Activated CD4-positive, CD25-positive, alpha-beta regulatory T cell (primary cell): ENCODE measurements around the gene CFAP74.
"Not testable (repeated sequence)": the region's sequence is repeated elsewhere in the genome, so short reads cannot be mapped to it uniquely, and the experiment has no call there.

Source experiments
- DNase-seq, 4 experiments: peaks; one replicate each; lab custom pipeline; 2025; lab: John Stamatoyannopoulos, UW

CFAP74 gene

DNA sequence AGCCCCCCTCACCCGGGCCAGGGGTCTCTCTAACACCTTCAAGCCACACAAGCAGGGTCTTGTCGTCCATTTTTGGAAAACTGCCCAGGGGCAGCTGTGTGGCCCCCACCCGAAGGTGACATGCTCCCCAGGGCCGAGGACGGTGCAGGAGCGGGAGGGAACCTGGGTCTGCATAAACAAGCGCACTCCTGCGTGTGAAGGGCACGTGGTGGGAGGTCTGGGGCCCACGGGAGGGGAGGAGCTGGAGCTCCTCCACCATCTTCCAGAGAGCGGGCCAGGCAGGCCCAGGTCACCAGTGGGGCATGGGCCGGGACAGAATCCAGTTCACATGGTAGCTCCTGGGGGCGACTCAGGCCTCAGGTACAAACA is 16.5 kb downstream of the CFAP74 start:
- DNase-seq: no peak

GRCh38 chr1:1986451-1987141 is 17.0 kb downstream of the CFAP74 start:
- no peak for DNase-seq

GRCh38 chr1:1985375-1986050 is 18.1 kb downstream of the CFAP74 start:
- DNase-seq: no peak

DNA sequence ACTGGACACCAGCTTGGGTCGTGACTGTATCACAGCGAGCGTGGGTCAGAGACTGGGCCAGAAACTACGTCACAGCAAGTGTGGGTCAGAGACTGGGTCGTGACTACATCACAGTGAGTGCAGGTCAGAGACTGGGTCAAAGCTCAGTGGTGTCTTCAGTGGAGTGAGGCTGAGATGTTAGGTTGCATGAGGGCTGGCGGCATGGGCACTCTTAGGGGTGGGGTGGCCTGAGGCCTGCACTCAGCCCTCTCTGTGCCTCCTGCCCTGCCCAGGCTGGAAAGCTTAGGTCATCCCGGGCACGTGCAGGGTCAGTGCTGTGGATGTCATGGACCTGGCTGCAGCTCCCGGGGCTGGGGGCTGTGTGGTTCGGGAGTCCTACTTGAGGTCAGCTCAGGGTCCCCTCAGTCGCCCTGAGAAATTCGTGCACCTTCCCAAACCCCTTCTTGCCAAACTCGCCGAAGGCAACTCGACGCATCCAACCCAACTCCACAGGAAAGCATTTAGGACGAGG is 19.0 kb downstream of the CFAP74 start:
- DNase-seq: no peak

DNA sequence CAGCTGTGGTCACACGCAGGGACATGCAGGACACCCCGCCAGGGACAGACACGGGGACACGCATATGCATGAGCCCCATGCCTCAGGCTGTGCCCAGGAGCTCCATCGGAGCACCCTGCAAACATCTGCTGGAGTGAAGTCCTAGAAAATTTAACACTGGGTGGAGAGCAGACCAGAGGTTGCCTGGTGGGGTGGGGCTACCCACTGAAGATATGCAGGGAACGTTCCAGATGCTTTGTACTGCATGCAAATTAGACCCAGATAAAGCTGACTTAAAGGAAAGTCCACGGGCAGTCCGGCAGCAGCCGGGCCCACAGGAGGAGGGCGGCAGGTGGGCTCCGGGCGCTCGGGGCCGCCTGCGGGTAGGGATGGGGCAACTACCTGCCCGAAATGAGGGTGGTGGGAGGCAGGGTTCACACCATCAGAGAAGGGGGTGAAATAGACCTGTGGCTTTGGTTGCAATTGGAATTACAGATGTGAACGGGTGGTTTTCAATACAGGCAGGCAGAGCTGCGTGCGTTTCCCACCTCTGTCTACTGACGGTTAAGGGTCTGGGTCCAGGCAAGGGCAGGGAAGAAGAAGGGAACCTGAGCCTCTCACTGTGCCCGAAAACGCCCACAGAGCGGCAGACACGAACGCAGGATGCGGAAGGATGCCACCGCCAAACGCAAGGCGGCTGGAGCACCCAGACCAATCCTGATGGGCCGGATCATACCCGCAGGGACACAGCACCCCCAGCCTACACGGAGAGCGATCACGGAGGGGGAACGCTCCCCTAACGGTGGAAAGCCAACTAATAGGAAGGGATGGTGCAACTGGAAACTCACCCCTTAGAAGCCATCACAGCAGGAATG is 21.0 kb downstream of the CFAP74 start:
- DNase-seq: no peak

DNA sequence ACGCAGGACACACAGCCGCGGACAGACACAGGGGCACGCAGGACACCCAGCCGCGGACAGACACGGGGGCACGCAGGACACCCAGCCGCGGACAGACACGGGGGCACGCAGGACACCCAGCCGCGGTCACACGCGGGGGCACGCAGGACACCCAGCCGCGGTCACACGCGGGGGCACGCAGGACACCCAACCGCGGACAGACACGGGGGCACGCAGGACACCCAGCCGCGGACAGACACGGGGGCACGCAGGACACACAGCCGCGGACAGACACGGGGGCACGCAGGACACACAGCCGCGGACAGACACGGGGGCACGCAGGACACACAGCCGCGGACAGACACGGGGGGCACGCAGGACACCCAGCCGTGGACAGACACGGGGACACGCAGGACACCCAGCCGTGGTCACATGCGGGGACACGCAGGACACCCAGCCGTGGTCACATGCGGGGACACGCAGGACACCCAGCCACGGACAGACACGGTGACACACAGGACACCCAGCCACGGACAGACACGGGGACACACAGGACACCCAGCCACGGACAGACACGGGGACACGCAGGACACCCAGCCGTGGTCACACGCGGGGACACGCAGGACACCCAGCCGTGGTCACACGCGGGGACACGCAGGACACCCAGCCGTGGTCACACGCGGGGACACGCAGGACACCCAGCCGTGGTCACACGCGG is 21.8 kb downstream of the CFAP74 start:
- not testable (repeated sequence) for DNase-seq

- no peak for DNase-seq
Observed at GRCh38 chr1:1981142-1981500, 22.5 kb downstream of the CFAP74 start.

- DNase-seq: no peak
Observed at GRCh38 chr1:1980467-1981141, 23.0 kb downstream of the CFAP74 start.

- DNase-seq: no peak
Observed at GRCh38 chr1:1979482-1980165, 24.0 kb downstream of the CFAP74 start.

GRCh38 chr1:1978690-1979481 is 24.7 kb downstream of the CFAP74 start:
- DNase-seq: not testable (repeated sequence)

DNA sequence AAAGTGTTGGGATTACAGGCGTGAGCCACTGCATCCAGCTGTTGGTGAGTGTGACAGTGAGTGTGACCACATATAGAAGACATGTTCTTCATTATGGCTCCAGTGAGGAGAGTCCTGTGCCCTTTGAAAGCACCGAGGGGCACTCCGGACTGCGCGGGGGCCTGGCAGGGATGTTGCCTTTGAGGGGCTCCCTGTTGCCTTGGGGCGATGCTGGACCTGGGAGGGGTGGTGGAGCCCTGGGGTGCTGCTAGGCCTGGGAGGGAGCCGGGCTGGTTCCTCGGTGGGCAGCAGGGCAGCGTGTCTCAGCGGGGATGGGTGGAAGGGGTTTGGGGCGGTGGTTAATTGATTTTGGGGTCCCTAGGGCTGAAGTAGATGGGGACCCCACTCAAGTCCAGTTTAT is 25.5 kb downstream of the CFAP74 start:
- no peak for DNase-seq

DNA sequence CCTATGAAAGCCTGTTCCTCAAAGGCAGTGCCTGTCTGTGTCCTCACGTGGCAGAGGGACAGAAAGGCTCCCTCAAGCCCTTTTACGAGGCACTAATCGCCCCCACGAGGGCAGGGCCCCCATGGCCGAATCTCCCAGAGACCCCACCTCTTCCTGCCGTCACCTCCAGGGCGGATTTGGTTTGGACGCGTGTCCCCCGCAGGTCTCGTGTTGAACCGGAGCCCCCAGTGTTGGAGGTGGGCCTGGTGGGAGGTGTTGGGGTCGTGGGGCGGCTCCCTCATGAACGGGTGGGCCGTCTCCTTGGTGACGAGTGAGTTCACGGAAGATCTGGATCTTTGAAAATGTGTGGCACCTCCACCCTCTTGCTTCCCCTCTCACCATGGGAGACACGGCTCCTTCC is 27.6 kb downstream of the CFAP74 start:
- no peak for DNase-seq

DNA sequence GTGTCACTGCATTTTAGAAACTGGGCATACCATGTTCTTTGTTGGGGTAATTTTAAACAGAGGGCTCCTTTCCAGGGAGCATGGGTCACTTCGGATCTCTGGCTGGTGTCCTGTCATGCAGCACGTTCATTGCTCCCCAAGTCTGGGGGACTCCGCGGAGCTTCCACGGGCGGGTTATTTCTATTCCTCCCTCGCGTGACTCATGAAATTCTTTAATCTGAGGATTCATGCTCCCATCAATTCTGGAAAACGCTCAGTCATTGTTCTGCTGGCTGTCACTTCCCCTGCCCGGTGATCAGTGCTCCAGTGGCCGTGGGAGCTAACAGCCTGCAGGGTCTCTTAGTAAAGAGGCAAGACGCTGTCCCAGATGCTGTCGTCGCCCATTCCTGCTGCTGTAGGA is 28.1 kb downstream of the CFAP74 start:
- DNase-seq: no peak

GRCh38 chr1:1974834-1975233 is 28.8 kb downstream of the CFAP74 start:
- DNase-seq: no peak

DNA sequence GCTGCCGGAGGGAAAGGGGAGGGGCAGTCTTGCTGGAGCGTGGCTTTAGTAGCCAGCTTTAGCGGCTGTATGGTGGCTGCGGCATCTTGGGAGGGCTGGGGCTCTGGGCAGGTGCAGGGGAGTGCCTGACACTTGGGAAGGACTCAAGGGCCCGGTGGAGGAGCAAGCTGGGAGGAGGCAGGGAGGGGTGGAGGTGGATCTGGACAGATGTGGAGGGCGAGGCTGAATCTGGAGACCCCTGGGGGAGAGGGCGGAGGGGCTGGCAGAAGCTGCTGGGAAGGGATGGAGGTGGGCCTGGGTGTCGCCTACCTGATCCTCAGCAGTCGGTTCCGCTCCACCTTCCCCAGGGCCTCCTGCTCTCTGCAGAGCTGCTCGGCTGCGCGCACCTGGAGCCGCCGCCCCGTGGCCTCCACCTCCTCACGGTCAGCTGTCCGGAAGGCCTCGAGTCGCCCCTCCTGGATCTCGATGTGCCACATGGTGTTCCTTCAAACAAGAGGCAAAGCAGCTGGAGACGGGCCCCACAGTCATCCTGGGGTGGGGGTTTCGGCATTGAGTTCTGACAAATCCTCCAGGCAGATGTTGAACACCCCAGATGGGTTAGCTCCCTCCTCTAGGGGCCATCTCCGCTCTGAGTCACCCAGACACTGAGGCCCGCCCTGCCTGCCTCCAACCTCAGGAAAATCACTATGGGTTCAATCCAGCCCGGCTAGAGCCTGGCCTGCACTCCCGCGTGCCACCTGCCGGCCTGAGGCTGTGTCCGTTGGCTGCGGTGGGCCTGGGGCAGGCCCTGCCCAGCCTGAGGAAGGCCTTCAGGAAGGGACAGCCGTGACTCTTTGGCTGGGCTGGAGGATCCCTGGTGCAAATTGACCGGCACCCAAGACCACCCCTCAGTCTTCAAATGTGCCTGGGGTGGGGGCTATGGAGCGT is 29.6 kb downstream of the CFAP74 start:
- no peak for DNase-seq

DNA sequence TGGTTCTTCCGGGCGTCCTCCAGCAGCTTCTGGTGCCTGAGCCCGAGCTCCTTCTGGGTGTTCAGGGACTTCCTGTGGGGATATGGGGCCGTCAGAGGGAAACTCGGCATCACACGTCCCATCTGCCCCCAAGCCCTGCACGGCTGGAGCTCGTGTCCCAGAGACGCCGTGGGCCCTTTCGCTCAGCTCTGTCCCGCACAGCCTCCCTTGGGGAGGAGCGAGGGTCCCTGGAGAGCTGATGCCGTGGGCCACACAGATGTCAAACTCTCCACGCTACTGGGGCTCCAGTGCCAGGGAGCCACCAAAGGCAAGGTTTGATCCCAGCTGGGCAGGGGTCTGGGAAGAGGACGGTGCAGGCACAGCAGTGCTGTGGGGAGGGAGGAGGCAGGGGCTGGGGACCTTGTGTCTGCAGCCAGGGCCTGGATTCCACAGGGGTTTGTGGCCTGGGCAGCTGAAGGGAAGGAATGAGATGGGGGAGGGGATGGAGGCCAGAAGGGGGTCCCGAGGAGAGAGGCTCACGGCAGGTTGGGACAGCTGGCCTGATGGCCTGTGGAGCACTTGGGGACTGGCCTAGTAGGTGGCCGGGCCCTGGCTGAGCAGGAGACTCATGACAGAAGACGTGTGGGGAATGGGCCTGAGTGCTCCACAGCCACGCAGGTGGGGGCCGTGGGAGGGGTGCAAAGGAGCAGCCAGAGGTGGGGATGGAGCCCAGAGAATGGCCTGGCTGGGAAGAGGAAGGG is 30.4 kb downstream of the CFAP74 start:
- DNase-seq: no peak

DNA sequence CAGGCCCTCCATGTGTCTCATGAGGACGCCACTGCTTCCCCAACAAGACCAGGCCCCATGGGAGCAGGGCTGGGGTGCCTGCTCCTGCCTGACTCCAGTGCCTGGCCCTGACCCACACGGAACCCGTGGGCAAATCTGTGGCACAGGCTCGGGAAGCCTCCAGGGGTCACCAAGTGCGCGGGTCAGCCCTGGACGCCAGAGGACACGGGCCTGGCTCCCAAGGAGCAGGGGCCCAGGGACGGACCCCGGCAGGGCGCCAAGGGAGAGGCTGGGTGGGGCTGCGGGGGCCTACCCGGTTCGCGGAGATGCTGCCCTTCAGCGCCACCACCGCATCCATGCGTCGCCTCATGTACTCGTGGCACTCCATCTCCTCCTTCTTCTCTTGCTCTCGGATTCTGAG is 31.9 kb downstream of the CFAP74 start:
- DNase-seq: no peak

GRCh38 chr1:1971017-1971416 is 32.6 kb downstream of the CFAP74 start:
- no peak for DNase-seq
